HG03342 (cell line): ENCODE measurements around the gene ZNF224.

Experiments used
- ATAC-seq: cut with Tn5 transposase; IDR thresholded peaks from one replicate; pipeline ENCODE4 v1.9.1; 2021; ENCODE audit warnings: mild to moderate bottlenecking, moderate library complexity; ENCODE audit not compliant: unreplicated experiment

The ZNF224 gene

GRCh38 chr19:44093931-44094765, at the start of gene ZNF224:
Gene ZNF224, plus strand, starts transcription at chr19:44094361. Its CDS starts 3,513 bp downstream, at chr19:44097874.
- ATAC-seq = peak; percentile 86

DNA sequence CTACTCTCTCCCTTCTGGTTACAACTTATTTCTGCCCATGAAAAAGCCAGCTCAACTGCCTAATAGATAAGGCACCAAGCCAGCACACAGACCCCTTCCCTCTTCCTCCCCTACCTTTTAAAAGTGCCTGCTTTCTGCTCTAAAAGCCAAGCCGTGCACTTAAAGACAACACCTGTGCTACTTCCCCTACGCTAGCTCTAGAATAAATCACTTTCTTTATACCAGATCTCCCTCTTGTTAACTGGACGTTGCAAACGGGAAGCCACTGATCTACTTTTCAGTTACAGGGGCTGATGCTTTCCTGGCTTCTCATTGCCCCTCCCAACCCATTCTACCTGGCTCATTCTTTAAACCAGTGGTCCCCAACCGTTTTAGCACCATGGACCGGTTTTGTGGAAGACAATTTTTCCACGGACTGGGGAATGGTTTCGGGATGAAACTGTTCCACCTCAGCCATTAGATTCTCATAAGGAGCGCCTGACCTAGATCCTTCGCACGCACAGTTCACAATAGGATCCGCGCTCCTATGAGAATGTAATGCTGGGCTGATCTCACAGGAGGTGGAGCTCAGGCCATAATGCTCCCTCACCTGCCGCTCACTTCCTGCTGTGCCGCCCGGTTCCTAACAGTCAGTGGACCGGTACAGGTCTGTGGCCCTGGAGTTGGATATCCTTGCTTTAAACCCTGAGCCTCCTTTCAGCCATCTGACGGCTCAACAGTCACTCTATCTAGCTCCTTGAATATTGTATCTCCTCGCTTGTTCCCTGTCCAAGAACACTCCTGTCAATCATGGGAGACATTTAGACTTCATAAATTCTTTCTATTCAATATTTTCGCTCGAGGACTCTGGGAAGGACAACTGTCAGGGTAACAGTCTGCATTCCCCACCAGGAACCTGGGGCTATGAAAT, 43.2 kb upstream of the ZNF224 start:
- no peak for ATAC-seq

DNA sequence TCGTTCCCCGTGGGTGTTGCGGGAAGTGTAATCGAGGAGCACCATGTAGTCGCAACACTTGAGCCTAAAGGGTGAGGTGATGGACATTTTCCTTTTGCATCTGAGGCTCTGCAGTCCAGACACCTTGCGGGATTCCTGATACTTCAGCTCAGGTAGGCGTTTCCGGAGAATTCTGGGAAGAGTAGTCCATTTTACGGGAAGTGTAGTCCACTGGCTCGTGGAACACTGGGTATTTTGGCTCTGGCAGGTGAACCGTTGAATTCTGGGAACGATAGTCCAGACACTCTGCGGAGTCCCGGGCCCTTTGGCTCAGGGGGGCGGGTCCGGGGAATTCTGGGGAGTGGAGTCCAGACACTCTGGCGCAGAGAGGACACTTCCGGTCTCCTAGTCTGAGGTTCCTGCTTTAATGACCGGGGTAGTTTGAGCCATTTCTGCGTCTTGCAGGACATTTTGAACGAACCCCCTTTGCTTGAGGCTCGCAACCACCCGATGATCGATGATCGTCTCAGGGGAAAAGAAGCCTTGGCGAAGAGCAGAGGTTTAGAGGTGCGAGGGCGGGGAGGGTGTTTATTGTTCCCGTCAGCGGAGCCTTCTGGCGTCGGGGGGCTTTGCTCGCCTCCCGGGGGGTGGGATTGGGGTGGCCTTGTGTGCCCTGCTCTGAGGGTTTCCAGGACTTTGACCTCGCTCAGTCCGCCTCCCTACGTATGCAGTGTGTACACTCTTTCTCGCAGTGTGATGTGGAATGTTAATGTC, 42.3 kb upstream of the ZNF224 start, which contains the start of gene ZNF223:
ZNF223 (plus strand) TSS at position 387 of the 753 bp plus-strand sequence. CDS start 3,141 bp downstream, outside the sequence.
- no peak for ATAC-seq

GRCh38 chr19:44055870-44056269, 38.3 kb upstream of the ZNF224 start:
- ATAC-seq = no peak

- ATAC-seq = no peak
These were observed 34.9 kb upstream of the ZNF224 start for GRCh38 chr19:44059229-44059628.

DNA sequence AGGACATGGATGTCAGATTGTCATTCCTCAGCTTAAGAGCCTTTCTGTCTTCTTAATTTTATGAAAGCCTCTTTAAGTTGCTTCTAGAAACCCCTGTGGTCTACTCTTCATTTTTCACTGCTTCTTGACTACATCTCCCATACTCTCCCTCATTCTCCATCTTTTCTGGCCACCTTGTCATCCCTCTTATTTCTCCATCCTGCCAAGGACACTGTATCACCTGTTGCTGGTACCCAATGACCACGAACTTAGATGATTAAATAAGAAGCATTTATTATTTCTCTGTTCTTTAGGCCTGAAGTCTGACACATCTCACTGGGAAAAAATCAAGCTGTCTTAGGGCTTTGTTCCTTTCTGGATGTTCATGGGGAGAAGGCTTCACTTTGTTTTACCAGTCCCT, 33.1 kb upstream of the ZNF224 start:
- no peak for ATAC-seq

DNA sequence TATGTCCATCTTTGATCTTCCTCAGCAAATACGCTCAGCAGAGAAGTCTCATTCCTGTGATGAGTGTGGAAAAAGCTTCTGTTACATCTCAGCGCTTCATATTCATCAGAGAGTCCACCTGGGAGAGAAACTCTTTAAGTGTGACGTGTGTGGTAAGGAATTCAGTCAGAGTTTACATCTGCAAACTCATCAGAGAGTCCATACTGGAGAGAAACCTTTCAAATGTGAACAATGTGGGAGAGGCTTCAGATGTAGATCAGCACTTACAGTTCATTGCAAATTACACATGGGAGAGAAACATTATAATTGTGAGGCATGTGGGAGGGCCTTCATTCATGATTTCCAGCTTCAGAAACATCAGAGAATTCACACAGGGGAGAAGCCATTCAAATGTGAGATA, 27.9 kb upstream of the ZNF224 start:
- no peak for ATAC-seq

DNA sequence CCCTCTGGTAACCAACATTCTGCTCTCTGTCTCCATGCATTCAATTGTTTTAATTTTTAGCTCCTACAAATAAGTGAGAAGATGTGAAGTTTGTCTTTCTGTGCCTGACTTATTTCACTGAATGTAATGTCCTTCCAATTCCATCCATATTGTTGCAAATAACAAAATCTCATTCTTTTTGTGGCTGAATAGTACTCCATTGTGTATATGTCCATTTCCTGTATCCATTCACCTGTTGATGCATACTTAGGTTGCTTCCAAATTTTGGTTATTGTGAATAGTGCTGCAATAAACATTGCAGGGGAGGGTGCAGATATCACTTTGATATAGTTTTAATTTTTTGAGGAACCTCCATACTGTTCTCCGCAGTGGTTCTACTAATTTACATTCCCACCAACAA, 24.7 kb upstream of the ZNF224 start:
- ATAC-seq = no peak

DNA sequence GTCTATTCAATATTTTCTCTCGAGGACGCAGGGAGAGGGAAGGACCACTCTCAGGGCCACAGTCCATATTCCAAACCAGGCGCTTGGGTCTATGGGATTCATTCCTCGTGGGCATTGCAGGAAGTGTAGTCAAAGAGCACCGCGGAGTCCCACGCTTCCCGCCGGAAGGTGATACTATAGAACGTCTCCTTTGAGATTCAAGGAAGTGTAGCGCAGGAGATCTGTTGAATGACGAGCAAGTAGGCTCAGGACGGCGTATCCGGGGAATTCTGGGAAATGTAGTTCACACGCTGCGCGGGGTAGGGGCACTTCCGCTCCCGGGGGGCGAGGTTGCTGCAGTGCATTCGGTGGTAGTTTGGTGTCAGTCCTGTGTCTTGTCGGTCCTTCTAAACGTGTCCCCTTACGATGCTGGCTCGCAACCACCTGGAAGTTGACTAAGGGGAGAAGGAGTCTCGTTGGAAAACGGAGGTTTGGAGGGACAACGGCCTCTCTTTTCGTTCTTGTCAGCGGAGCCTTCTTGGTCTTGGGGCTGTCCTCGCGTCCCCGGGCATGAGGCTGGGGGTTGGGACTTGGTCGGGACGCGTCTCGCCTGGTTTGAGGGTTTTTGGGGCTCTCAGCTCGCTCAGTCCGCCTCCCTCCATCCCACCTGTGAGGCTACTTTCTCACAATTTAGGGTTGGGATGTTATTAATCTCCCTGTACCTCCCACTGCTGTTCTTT, 22.2 kb upstream of the ZNF224 start, which contains the start of gene ZNF284:
ZNF284 (plus strand) TSS at position 336 of the 719 bp plus-strand sequence. CDS start 4,231 bp downstream, outside the sequence.
- peak; percentile 95 for ATAC-seq

DNA sequence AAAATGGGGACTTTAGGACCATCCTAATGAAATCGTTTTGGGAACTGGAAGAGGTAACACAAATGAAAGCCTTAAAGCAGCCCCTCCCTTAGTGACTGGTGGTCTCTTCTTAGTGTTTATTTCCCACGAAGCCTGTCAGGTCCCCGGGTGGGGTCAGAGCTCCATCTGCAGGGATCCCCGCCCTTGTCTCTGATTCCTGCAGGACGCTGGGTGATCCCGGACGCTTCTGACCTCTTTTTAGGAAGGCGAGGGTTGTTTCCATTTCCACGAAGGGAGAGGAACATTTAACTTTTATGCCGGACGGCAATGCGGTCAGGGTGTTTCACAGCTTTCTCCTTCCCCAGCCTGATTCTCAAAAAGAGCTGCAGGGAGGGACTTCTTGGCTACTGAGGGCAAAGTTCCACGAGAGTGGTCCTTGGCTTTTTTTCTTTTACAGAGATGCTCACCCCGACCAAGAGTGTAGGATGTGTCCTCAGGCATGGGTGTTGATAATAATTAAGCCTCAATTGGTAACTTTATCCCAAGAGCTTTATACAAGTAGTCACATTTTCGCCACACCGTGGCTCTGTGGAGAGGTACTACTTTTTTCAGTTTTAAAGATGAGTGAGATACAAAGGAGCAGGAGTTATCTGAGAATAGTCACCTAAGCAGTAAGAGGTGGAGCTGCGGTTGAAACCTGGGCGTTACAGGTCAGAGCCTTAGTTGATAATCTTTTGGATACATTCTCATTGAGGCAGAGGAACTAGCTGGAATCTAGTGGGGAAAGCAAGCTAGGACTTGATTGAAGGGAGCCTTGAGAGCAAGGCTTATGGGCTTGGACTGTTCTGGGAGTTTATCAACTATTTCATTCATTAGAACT, 21.4 kb upstream of the ZNF224 start:
- ATAC-seq = no peak

DNA sequence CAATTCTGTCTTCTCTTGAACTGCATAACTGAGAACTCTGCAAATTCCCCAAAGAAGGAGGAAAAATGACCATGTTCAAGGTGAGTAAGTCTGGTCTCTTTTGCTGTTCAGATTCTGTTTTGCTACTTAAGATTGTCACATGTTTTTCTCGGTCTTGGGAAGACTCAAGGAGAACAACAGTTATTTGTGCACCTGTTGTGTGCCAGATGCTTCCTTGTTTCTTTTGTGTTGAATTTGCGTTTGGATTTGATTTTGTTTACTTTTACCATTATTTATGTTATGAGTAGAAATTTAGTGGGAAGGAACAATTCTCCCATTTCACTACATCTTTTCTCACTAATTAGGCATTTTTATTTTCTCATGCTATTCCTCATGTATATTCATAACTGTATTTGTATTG, 17.8 kb upstream of the ZNF224 start:
- no peak for ATAC-seq

DNA sequence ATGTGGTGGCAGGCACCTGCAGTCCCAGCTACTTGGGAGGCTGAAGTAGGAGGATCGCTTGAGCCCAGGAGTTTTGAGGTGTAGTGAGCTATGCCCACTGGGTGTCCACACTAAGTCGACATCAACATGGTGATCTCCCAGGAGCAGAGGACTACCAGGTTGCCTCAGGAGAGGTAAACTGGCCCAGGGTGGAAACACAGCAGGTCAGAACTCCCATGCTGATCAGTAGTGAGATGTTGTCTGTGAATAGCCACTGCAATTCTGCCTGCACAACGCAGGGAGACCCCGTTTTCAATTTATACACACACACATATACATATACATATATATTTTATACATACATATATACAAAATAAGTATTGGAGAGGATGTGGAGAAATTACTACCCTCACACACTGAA, 2.1 kb upstream of the ZNF224 start:
- no peak for ATAC-seq

GRCh38 chr19:44107751-44108150, 13.6 kb downstream of the ZNF224 start:
- no peak for ATAC-seq

- ATAC-seq = no peak
These were observed 15.3 kb downstream of the ZNF224 start for GRCh38 chr19:44109458-44109857.

GRCh38 chr19:44111910-44112463, 17.8 kb downstream of the ZNF224 start:
- ATAC-seq = no peak

- peak; percentile 4 for ATAC-seq
These were observed 18.6 kb downstream of the ZNF224 start for GRCh38 chr19:44112802-44113137.

DNA sequence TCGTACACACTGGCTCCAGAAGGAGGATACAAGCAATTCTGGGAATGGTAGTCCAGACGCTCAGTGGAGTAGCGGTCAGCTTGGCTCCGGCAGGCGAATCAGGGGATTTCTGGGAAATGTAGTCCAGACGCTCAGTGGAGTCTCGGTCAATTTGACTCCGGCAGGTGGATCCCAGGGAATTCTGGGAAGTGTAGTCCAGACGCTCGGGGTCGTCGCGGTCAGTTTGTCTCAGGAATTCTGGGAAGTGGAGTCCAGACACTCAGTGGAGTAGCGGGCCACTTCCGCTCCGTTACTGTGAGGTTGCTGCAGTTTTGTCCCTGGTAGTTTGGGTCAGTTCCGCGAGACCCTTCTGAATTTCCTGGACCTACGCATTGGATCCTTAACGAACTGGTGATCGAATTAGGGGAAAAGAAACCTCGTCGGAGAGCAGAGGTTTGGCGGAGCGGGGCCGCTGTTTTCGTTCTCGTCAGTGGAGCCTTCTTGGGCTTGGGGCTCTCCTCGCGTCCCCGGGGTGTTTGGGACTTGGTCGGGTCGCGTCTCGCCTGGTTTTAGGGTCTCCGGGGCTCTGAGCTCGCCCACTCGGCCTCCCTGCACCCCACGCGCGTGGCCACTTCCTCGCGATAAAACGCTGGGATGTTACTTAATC, 19.1 kb downstream of the ZNF224 start, which contains the start of gene ZNF225:
ZNF225 (plus strand) TSS at position 262 of the 646 bp plus-strand sequence. CDS start 2,429 bp downstream, outside the sequence.
- ATAC-seq = peak; percentile 90

GRCh38 chr19:44113784-44114390, 19.7 kb downstream of the ZNF224 start:
- ATAC-seq = no peak
